Measurements from ENCODE around the gene RREB1.

- no peak for TF ChIP-seq CTCF (IDR thresholded peaks at IDR 0.05; ENCODE audit: insufficient read depth, low read depth, low read length)
- no peak for TF ChIP-seq EZH2 (IDR thresholded peaks at IDR 0.05; ENCODE audit: insufficient read depth, low read length)
Observed at GRCh38 chr6:7267466-7268091, 159.8 kb downstream of the RREB1 start.
